Measurements from ENCODE around the gene GPC6. TPM values are rescaled to one million over a fixed set of nuclear protein-coding genes. Genes with fewer than 3 reads are reported as not detected.

The GPC6 gene
- total RNA-seq, 2 experiments from 2014 or later, result not detected

GRCh38 chr13:93673885-93674284 lies 447.3 kb downstream of the GPC6 start:
- no peak overlapping the region for H3K4me2 ChIP-seq (ENCODE audit: low read length)
- H3K36me3 ChIP-seq (ENCODE audit: insufficient read depth, low read length), result no peaks in the 10 kb centered on the region
- no peaks in the 10 kb centered on the region for H3K9me3 ChIP-seq (ENCODE audit: low read length)
- no peak overlapping the region for H2AFZ ChIP-seq (ENCODE audit: low read length)
- no peaks in the 10 kb centered on the region for H4K20me1 ChIP-seq (ENCODE audit: insufficient read depth, low read length)
- ChIA-PET POLR2A (no interaction called here), CTCF (ENCODE audit: unreplicated experiment) (no interaction called here)
- no peaks in the 10 kb centered on the region for H3K4me1 ChIP-seq (ENCODE audit: insufficient read depth, low read length, poor library complexity, severe bottlenecking)
- intact Hi-C loops (cut with micrococcal nuclease; ENCODE audit: unreplicated experiment), result no loop called here
- H3K4me3 ChIP-seq (ENCODE audit: low read depth, low read length, poor library complexity, severe bottlenecking), result no peak overlapping the region
- TF ChIP-seq EZH2phosphoT487 (IDR thresholded peaks at IDR 0.05; ENCODE audit: borderline replicate concordance, low read depth, low read length) (no peak), CTCF (conservative IDR thresholded peaks at IDR 0.05; ENCODE audit: low read length) (no peak)
- no peak overlapping the region for H3K27ac ChIP-seq (ENCODE audit: low read depth, low read length, poor library complexity, severe bottlenecking)
- no peaks in the 10 kb centered on the region for H3K9me2 ChIP-seq (ENCODE audit: insufficient read depth, low read length)
- no peak for DNase-seq (ENCODE audit: low spot score)
- BruUV-seq (replicated peaks), result no TSS peak
- no peaks in the 10 kb centered on the region for H3K79me2 ChIP-seq (ENCODE audit: insufficient read depth, low read depth, low read length)

- Histone ChIP-seq H3K9me2 (ENCODE audit: insufficient read depth, low read length) (no peaks in the 10 kb centered on the region), H2AFZ (ENCODE audit: low read length) (no peak overlapping the region), H3K9me3 (ENCODE audit: low read length) (no peaks in the 10 kb centered on the region), H3K4me2 (ENCODE audit: low read length) (no peak overlapping the region), H3K36me3 (ENCODE audit: insufficient read depth, low read length) (no peaks in the 10 kb centered on the region), H3K4me1 (ENCODE audit: insufficient read depth, low read length, poor library complexity, severe bottlenecking) (no peaks in the 10 kb centered on the region), H4K20me1 (ENCODE audit: insufficient read depth, low read length) (no peaks in the 10 kb centered on the region), H3K79me2 (ENCODE audit: insufficient read depth, low read depth, low read length) (no peaks in the 10 kb centered on the region), H3K27ac (ENCODE audit: low read depth, low read length, poor library complexity, severe bottlenecking) (no peak overlapping the region), H3K4me3 (ENCODE audit: low read depth, low read length, poor library complexity, severe bottlenecking) (no peak overlapping the region)
- DNase-seq (ENCODE audit: low spot score), result no peak
- CTCF ChIA-PET (ENCODE audit: unreplicated experiment), result no interaction called here
- intact Hi-C loops (cut with micrococcal nuclease; ENCODE audit: unreplicated experiment), result no loop called here
- no TSS peak for BruUV-seq (replicated peaks)
- POLR2A ChIA-PET, result interaction anchor here (0.5 kb wide), 1 partner anchor 17 kb away, joined by 3 read pairs; no protein-coding TSS in a partner anchor
- TF ChIP-seq CTCF (conservative IDR thresholded peaks at IDR 0.05; ENCODE audit: low read length), result no peak
- TF ChIP-seq EZH2phosphoT487 (IDR thresholded peaks at IDR 0.05; ENCODE audit: borderline replicate concordance, low read depth, low read length), result no peak
These were observed 447.7 kb downstream of the GPC6 start for GRCh38 chr13:93674337-93674755.

- TF ChIP-seq EZH2phosphoT487 (IDR thresholded peaks at IDR 0.05; ENCODE audit: borderline replicate concordance, low read depth, low read length) (no peak), CTCF (conservative IDR thresholded peaks at IDR 0.05; ENCODE audit: low read length) (no peak)
- no peaks in the 10 kb centered on the region for H4K20me1 ChIP-seq (ENCODE audit: insufficient read depth, low read length)
- H3K9me2 ChIP-seq (ENCODE audit: insufficient read depth, low read length), result no peaks in the 10 kb centered on the region
- H3K9me3 ChIP-seq (ENCODE audit: low read length), result no peaks in the 10 kb centered on the region
- ChIA-PET CTCF (ENCODE audit: unreplicated experiment) (no interaction called here), POLR2A (no interaction called here)
- H3K4me3 ChIP-seq (ENCODE audit: low read depth, low read length, poor library complexity, severe bottlenecking), result no peak overlapping the region
- no peaks in the 10 kb centered on the region for H3K36me3 ChIP-seq (ENCODE audit: insufficient read depth, low read length)
- no TSS peak for BruUV-seq (replicated peaks)
- no peak for DNase-seq (ENCODE audit: low spot score)
- H2AFZ ChIP-seq (ENCODE audit: low read length), result no peak overlapping the region
- no peaks in the 10 kb centered on the region for H3K79me2 ChIP-seq (ENCODE audit: insufficient read depth, low read depth, low read length)
- H3K4me1 ChIP-seq (ENCODE audit: insufficient read depth, low read length, poor library complexity, severe bottlenecking), result no peaks in the 10 kb centered on the region
- H3K27ac ChIP-seq (ENCODE audit: low read depth, low read length, poor library complexity, severe bottlenecking), result no peak overlapping the region
- intact Hi-C loops (cut with micrococcal nuclease; ENCODE audit: unreplicated experiment), result no loop called here
- H3K4me2 ChIP-seq (ENCODE audit: low read length), result no peak overlapping the region
These were observed 453.7 kb downstream of the GPC6 start for GRCh38 chr13:93680329-93680728.

Data from OCI-LY7 (cell line).